Stimulated activated CD8-positive, alpha-beta memory T cell treated with anti-CD3 and anti-CD28 coated beads, Interleukin-7, amount 100 ng/mL, for 24 hours (primary cell): Measurements from ENCODE around the gene VASH1.

Experiments
- DNase-seq: peaks from one replicate; pipeline ENCODE4 v3.0.0-alpha.2; 2020; ENCODE audit warnings: low read depth

VASH1 gene

DNA sequence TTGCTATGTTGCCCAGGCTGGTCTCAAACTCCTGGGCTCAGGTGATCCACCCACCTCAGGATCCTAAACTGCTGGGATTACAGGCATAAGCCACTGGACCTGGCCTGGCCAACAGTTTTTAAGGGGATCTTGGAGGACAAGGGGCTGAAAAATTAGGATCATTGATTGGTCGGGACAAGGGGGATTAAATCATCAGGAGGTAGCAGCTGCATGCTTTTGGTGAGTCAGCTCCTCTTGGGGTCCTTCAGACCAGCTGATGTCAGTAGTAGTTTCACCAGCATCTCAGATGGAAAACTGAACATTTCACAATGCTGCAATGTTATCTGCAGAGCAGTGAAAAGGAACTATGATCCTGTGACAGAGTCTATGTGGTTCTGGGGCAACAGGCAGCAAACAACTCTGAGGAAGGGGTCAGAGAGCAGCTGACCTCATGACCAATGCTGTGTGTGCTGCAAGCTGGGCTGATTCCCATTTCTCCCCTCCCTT is 71.3 kb downstream of the VASH1 start:
- DNase-seq: no peak
